ENCODE measurements around the gene GRK5. TPM values are rescaled to one million over a fixed set of nuclear protein-coding genes. Genes with fewer than 3 reads are reported as not detected.
A peak's percentile ranks its signal among the peaks of the same experiment; 100 is the strongest.

The GRK5 gene
- total RNA-seq, 1 donor from 2014 or later: 68.7 TPM

DNA sequence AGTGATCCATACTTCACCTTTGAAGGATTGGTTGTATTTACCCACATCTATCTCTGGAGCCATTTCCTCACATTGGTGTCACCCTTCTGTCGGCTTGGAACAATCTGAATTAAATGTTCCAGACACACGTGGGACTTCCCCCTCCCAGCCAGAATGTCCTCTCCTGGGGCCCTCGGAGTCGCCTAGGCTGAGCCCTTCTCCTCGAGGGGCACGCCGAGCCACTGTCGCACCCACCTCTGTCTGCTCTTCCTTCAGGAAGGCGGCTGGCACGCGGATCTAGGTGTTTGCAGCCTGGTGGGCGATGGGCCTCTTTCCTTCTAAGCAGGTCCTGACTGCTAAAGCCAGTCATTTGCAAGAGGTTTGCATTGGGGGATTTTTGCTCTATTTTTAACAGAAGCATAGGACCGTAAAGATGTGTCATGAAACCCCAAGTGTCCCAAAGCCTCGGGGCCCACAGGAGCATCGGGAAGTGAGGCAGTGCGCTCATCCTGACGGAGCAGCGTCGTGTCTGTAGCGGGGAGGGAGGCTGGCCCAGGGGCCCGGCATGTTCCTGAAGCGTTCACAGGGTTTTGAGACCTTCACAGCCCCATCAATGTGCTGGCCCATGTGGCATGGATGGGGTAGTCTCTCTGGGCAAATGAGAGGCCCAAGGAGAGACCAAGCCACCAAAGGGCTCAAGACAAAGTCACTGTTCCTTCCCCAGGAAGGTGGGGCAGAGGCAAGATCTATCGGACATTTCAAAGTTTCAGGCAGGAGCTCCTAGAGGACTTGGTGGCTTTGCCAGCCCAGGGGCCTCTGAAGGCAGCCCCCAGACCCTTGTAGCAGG lies 248.5 kb downstream of the GRK5 start:
- H3K4me3 ChIP-seq: no peak overlapping the region
- intact Hi-C loops (cut with DNase I): no loop called here
- no peaks in the 10 kb centered on the region for H3K4me1 ChIP-seq
- no peak for ATAC-seq
- H3K27ac ChIP-seq: no peak overlapping the region
- TF ChIP-seq, protein P1, sequence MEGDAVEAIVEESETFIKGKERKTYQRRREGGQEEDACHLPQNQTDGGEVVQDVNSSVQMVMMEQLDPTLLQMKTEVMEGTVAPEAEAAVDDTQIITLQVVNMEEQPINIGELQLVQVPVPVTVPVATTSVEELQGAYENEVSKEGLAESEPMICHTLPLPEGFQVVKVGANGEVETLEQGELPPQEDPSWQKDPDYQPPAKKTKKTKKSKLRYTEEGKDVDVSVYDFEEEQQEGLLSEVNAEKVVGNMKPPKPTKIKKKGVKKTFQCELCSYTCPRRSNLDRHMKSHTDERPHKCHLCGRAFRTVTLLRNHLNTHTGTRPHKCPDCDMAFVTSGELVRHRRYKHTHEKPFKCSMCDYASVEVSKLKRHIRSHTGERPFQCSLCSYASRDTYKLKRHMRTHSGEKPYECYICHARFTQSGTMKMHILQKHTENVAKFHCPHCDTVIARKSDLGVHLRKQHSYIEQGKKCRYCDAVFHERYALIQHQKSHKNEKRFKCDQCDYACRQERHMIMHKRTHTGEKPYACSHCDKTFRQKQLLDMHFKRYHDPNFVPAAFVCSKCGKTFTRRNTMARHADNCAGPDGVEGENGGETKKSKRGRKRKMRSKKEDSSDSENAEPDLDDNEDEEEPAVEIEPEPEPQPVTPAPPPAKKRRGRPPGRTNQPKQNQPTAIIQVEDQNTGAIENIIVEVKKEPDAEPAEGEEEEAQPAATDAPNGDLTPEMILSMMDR (IDR thresholded peaks at IDR 0.05): no peak
- no peaks in the 10 kb centered on the region for H3K27me3 ChIP-seq (ENCODE audit: low read depth)
- peak; percentile 36 for DNase-seq
- peaks cover 76% of the 10 kb centered on the region for H3K36me3 ChIP-seq
- H3K9me3 ChIP-seq: no peaks in the 10 kb centered on the region

- intact Hi-C loops (cut with DNase I): no loop called here
- DNase-seq: peak; percentile 39
- TF ChIP-seq, protein P1 (IDR thresholded peaks at IDR 0.05): no peak
- Histone ChIP-seq H3K27me3 (ENCODE audit: low read depth) (no peaks in the 10 kb centered on the region), H3K4me1 (no peaks in the 10 kb centered on the region), H3K4me3 (no peak overlapping the region), H3K27ac (no peak overlapping the region), H3K36me3 (peaks cover 72% of the 10 kb centered on the region), H3K9me3 (no peaks in the 10 kb centered on the region)
- ATAC-seq: no peak
Observed at GRCh38 chr10:119456435-119456810, 249.1 kb downstream of the GRK5 start.

GRCh38 chr10:119457966-119458766 lies 250.8 kb downstream of the GRK5 start:
- ATAC-seq: no peak
- intact Hi-C loops (cut with DNase I): no loop called here
- Histone ChIP-seq H3K27me3 (ENCODE audit: low read depth) (no peaks in the 10 kb centered on the region), H3K36me3 (peaks cover 55% of the 10 kb centered on the region), H3K4me1 (no peaks in the 10 kb centered on the region), H3K9me3 (no peaks in the 10 kb centered on the region), H3K27ac (no peak overlapping the region), H3K4me3 (no peak overlapping the region)
- DNase-seq: no peak
- TF ChIP-seq, protein P1 (IDR thresholded peaks at IDR 0.05): no peak

DNA sequence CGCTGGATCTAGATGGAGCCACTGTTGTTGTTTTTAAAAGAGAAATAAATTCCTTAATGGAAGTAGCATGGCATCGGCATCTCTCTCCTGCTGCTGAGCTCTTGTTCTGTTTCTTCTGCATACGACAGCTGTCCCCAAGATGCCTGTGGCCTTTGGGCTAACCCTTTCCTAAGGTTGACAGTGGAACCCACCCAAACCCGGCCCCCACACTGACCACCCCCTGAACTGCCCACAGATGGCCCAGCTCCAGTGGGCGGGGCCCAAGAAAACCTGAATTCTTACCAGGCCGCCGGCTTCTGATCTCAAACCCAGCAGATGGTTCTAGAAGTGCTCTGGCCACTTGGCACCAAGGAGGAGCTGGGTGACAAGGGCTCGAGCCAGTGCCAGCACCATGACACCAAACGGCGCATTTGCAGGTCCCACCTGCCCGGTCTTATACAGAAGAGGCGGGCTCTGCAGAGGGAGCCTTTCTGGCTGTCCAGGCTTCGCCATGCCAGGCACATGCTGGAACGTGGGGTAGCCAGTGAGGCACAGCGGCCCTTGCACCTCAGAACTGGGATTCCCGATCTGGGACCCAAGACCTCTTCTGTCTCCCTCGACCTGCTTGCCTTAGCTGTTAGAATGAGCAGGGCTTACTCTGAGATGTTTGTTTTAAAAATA lies 252.4 kb downstream of the GRK5 start:
- Histone ChIP-seq H3K27me3 (ENCODE audit: low read depth) (no peaks in the 10 kb centered on the region), H3K4me1 (no peaks in the 10 kb centered on the region), H3K27ac (no peak overlapping the region), H3K36me3 (peaks cover 38% of the 10 kb centered on the region), H3K9me3 (no peaks in the 10 kb centered on the region), H3K4me3 (no peak overlapping the region)
- ATAC-seq (no peak), DNase-seq (no peak)
- intact Hi-C loops (cut with DNase I): no loop called here
- TF ChIP-seq, protein P1 (IDR thresholded peaks at IDR 0.05): no peak

GRCh38 chr10:119460369-119461195 lies 253.2 kb downstream of the GRK5 start:
- DNase-seq (no peak), ATAC-seq (peak; percentile 13 to 19)
- H3K36me3 ChIP-seq: peaks cover 30% of the 10 kb centered on the region
- no peaks in the 10 kb centered on the region for H3K27me3 ChIP-seq (ENCODE audit: low read depth)
- intact Hi-C loops (cut with DNase I): no loop called here
- H3K27ac ChIP-seq: no peak overlapping the region
- no peak overlapping the region for H3K4me3 ChIP-seq
- no peaks in the 10 kb centered on the region for H3K9me3 ChIP-seq
- no peaks in the 10 kb centered on the region for H3K4me1 ChIP-seq
- TF ChIP-seq, protein P1 (IDR thresholded peaks at IDR 0.05): no peak
